ENCODE data around the gene CXCL14. TPM values are rescaled to one million over a fixed set of nuclear protein-coding genes. Genes with fewer than 3 reads are reported as not detected.

The CXCL14 gene
- total and polyA plus RNA-seq, 3 donors from 2014 or later, result 1.8 to 30.4 (median 3.6) TPM

DNA sequence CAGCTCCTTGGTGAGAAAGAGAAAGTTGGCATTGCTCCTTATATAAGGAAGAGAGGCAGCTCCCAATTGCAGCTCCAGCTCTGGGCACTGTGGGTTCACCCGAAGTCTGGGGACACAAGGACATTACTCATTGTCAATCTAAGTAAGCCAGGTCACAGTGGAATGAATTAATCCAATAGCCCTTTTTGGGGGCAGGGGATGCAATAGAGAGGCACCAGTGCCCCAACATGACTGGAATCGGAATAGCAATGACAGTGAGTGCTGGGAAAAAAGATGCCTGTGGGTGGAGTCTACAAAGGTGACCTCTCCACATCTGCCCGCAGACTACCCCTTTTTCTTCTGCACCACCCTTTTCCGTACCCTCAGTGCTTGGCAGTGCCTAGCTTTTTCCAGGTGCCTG, 31.9 kb downstream of the CXCL14 start:
- TF ChIP-seq, protein P1, sequence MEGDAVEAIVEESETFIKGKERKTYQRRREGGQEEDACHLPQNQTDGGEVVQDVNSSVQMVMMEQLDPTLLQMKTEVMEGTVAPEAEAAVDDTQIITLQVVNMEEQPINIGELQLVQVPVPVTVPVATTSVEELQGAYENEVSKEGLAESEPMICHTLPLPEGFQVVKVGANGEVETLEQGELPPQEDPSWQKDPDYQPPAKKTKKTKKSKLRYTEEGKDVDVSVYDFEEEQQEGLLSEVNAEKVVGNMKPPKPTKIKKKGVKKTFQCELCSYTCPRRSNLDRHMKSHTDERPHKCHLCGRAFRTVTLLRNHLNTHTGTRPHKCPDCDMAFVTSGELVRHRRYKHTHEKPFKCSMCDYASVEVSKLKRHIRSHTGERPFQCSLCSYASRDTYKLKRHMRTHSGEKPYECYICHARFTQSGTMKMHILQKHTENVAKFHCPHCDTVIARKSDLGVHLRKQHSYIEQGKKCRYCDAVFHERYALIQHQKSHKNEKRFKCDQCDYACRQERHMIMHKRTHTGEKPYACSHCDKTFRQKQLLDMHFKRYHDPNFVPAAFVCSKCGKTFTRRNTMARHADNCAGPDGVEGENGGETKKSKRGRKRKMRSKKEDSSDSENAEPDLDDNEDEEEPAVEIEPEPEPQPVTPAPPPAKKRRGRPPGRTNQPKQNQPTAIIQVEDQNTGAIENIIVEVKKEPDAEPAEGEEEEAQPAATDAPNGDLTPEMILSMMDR (IDR thresholded peaks at IDR 0.05), result no peak
- no peak for TF ChIP-seq POLR2A (IDR thresholded peaks at IDR 0.05)

DNA sequence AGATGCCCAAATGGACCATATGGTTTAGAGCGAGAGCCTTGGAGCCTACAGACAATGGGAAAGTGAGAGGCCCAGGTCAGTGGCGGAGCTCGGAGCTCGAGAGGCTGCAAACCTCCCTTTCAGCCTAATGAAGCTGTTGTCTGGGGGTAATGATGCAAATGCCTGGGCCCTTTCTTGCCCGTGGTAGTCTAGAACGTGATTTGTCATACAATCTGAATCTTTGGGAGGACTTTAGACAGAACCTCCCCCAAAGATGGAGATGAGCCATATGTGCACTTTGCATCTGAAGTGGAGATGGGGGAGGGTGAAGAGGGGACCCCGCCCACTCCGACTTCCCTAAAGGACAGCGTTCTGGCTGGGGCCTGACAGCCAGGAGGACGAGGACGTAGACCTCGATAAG, 32.7 kb downstream of the CXCL14 start:
- Histone ChIP-seq H3K4me3 (no peak overlapping the region), H3K36me3 (ENCODE audit: low read depth, missing control alignments) (no peaks in the 10 kb centered on the region), H3K27me3 (no peaks in the 10 kb centered on the region), H3K4me1 (peaks cover 3% of the 10 kb centered on the region), H3K27ac (no peak overlapping the region), H3K9me3 (no peaks in the 10 kb centered on the region)
- no peak for DNase-seq
- intact Hi-C loops (cut with DNase I; ENCODE audit: low total_unique reads), result no loop called here
- no peak for TF ChIP-seq POLR2A (IDR thresholded peaks at IDR 0.05)
- TF ChIP-seq, protein P1 (IDR thresholded peaks at IDR 0.05), result no peak
- 67 to 74% methylated on average over 8 to 12 of the region's 12 CpGs for WGBS, 2 donors

More for the DNA sequence above, 31.9 kb downstream of the CXCL14 start:
- no peaks in the 10 kb centered on the region for H3K9me3 ChIP-seq
- no peak overlapping the region for H3K27ac ChIP-seq
- no peak overlapping the region for H3K4me3 ChIP-seq
- intact Hi-C loops (cut with DNase I; ENCODE audit: low total_unique reads), result no loop called here
- no peaks in the 10 kb centered on the region for H3K27me3 ChIP-seq
- 70 to 76% methylated on average over 4 of the region's 4 CpGs for WGBS, 2 donors
- H3K4me1 ChIP-seq, result peaks cover 3% of the 10 kb centered on the region
- H3K36me3 ChIP-seq (ENCODE audit: low read depth, missing control alignments), result no peaks in the 10 kb centered on the region
- no peak for DNase-seq

DNA sequence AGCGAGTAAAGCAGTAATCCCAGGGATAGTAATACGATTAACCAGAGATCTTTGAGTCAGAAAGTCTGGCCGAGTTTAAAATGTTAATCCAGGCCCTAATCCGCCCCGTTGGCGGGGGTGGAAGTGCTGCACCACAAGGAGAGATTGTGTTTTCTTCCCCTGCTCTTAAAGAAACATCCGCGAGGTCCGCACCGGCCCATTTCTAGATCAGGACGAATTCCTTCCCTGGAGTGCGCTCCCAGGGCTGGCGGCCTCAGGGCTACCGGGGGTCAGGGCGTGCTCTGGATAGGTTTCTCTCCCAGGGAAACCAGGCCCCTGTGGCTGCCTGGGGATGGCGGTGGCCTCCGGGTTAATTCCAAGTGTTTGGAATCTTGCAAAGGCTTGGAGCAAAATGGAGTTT, 33.7 kb downstream of the CXCL14 start:
- Histone ChIP-seq H3K27ac (no peak overlapping the region), H3K4me1 (peaks cover 3% of the 10 kb centered on the region), H3K4me3 (peak overlapping the region in 1 of 2 donors; percentile 58), H3K9me3 (no peaks in the 10 kb centered on the region), H3K36me3 (ENCODE audit: low read depth, missing control alignments) (no peaks in the 10 kb centered on the region), H3K27me3 (no peaks in the 10 kb centered on the region)
- no peak for DNase-seq
- TF ChIP-seq, protein P1 (IDR thresholded peaks at IDR 0.05), result no peak
- TF ChIP-seq POLR2A (IDR thresholded peaks at IDR 0.05), result no peak
- intact Hi-C loops (cut with DNase I; ENCODE audit: low total_unique reads), result no loop called here
- 65 to 67% methylated on average over 15 to 17 of the region's 17 CpGs for WGBS, 2 donors

DNA sequence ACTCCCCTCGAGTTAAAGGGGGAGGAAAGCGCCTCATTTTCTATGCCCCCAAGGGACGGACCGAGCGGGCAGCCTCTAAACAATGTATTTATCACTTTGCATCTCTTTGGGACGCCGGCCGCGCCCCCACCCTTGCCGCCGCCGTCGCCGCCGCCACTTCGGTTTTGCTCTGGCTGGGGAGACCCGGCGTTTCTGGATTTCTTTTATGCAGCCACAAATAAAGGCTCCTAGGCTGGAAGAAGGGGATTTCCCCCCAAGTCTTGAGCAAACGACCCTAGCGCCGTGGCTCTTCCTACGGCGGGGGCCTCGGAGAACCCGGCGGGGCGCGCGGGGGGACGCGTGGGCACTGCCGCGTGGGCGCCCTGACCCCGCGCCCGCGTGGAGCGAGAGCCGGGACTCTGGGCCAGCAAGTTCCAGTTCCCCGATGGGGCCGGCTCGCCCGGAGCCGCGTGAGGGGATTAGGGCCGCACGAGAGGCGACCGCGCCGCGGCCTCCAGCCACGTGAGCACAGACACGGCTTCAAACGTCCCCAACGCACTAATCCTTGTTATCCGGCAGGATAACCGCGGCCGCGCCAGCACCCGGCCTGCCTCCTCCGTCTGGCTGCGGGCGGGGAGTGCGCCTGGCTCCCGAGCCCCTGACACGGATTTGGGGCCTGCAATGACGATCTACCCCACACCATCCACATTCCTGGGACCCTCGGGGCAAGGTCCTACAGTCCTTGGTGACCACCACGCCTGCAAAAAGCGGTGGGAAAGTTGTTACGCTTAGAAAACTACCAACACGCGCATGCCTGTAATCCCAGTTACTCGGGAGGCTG, 35.1 kb downstream of the CXCL14 start:
- Histone ChIP-seq H3K27me3 (no peaks in the 10 kb centered on the region), H3K4me1 (peaks cover 3% of the 10 kb centered on the region), H3K36me3 (ENCODE audit: low read depth, missing control alignments) (no peaks in the 10 kb centered on the region), H3K27ac (no peak overlapping the region), H3K4me3 (peak overlapping the region; percentile 41 to 58), H3K9me3 (no peaks in the 10 kb centered on the region)
- DNase-seq, result peak; percentile 33
- WGBS, 2 donors, result 4 to 8% methylated on average over 38 to 73 of the region's 77 CpGs
- intact Hi-C loops (cut with DNase I; ENCODE audit: low total_unique reads), result no loop called here
- TF ChIP-seq, protein P1 (IDR thresholded peaks at IDR 0.05), result no peak
- no peak for TF ChIP-seq POLR2A (IDR thresholded peaks at IDR 0.05)
